Amniotic stem cell (primary cell): ENCODE results near the gene COMTD1.
"Not testable (repeated sequence)": the region's sequence is repeated elsewhere in the genome, so short reads cannot be mapped to it uniquely, and the experiment has no call there.

Experiments used
- DNase-seq: peaks from one replicate; lab custom pipeline; 2025; lab: John Stamatoyannopoulos, UW

The COMTD1 gene

GRCh38 chr10:75194625-75195024, 41.1 kb downstream of the COMTD1 start:
- DNase-seq = not testable (repeated sequence)

GRCh38 chr10:75191821-75192568, 43.8 kb downstream of the COMTD1 start:
- DNase-seq = peak; percentile 88

DNA sequence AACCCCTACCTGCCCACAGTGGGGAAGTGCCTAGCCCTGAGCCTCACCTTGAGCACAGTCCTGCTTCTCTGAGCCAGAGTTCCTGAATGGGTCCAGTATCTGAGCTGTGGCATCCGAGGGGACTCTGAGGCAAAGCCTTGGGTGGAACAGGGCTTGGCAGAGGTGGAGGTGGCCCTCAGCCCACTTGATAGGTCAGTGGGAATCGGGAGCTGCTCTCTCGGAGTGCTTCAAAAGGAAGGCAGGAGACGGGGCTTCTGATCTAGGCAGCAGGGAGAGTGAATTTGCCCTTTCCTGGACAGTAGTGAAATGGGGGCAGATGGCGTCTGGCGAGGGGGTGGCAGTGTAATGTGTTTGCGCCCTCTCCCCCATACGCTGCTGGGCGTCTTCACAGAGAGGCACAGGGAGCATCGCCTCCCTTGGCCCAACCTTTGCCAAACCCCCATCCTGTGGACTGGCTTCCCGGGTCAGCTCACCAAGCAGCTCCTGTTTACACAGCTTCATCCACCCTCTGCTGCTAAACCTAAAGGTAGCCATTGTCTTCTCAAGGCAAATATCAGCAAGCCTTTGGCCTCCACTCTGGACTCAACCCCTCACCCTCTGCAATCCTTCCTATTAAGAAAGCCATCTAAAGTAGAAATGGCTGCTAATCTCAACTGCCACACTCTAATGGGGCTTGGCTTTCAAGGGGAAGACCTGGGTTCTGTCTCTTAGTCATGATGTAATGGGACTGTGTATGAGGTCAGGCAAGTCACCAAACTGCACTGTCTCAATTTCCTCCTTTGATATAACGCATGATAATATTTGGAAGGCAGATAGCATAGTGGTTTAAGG, 46.3 kb downstream of the COMTD1 start:
- DNase-seq = no peak

DNA sequence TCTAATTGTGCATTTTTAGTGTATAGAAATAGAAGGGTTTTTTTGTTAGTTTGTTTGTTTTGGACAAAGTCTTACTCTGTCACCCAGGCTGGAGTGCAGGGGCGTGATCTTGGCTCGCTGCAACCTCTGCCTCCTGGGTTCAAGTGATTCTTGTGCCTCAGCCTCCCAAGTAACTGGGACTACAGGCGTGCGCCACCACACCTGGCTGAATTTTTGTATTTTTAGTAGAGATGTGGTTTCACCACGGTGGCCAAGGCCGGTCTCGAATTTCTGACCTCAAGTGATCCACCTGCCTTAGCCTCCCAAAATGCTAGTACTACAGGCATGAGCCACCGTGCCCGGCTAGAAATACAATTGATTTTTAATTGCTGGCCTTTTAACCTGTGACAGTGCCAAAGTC, 47.2 kb downstream of the COMTD1 start:
- DNase-seq = not testable (repeated sequence)

GRCh38 chr10:75187961-75188426, 47.8 kb downstream of the COMTD1 start:
- DNase-seq = no peak

DNA sequence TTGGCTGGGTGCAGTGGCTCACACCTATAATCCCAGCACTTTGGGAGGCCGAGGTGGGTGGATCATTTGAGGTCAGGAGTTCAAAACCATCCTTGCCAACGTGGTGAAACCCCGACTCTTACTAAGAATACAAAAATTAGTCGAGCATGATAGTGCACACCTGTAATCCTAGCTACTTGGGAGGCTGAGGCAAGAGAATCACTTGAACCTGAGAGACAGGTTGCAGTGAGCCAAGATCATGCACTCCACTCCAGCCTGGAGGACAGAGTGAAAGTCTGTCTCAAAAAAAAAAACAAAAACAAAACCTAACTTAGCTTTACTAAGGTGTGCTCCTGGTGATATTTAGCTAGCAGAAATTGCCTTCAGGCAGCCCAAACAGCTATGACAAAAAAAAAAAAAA, 49.4 kb downstream of the COMTD1 start:
- DNase-seq = no peak
